GM18517 (cell line): ENCODE results near the gene SEMA3A.
"Not testable (repeated sequence)": the region's sequence is repeated elsewhere in the genome, so short reads cannot be mapped to it uniquely, and the experiment has no call there.

Source experiments
- ATAC-seq: cut with Tn5 transposase; IDR thresholded peaks from one replicate; pipeline ENCODE4 v1.9.1; 2021; ENCODE audit warnings: mild to moderate bottlenecking, moderate library complexity; ENCODE audit not compliant: unreplicated experiment

SEMA3A gene

GRCh38 chr7:84194484-84195271, at the start of gene SEMA3A:
Gene SEMA3A (minus strand): TSS chr7:84194789. CDS start chr7:84194586, 203 bp downstream.
- ATAC-seq, result no peak

GRCh38 chr7:84243037-84243436, 48.4 kb upstream of the SEMA3A start:
- not testable (repeated sequence) for ATAC-seq

- no peak for ATAC-seq
These were observed 44.0 kb upstream of the SEMA3A start for GRCh38 chr7:84238596-84238995.

GRCh38 chr7:84237533-84238173, 43.1 kb upstream of the SEMA3A start:
- no peak for ATAC-seq

- ATAC-seq, result no peak
These were observed 41.8 kb upstream of the SEMA3A start for GRCh38 chr7:84236398-84236797.

GRCh38 chr7:84232646-84233045, 38.1 kb upstream of the SEMA3A start:
- no peak for ATAC-seq

GRCh38 chr7:84231157-84231556, 36.6 kb upstream of the SEMA3A start:
- ATAC-seq, result no peak

GRCh38 chr7:84230491-84230890, 35.9 kb upstream of the SEMA3A start:
- no peak for ATAC-seq

- no peak for ATAC-seq
These were observed 33.9 kb upstream of the SEMA3A start for GRCh38 chr7:84228526-84228925.

- ATAC-seq, result no peak
These were observed 32.2 kb upstream of the SEMA3A start for GRCh38 chr7:84226759-84227158.

- ATAC-seq, result no peak
These were observed 29.9 kb upstream of the SEMA3A start for GRCh38 chr7:84224505-84224904.

- ATAC-seq, result no peak
These were observed 24.7 kb upstream of the SEMA3A start for GRCh38 chr7:84219310-84219709.

GRCh38 chr7:84218681-84219080, 24.1 kb upstream of the SEMA3A start:
- no peak for ATAC-seq

- no peak for ATAC-seq
These were observed 21.9 kb upstream of the SEMA3A start for GRCh38 chr7:84216472-84216871.

- ATAC-seq, result not testable (repeated sequence)
These were observed 20.2 kb upstream of the SEMA3A start for GRCh38 chr7:84214757-84215156.

- ATAC-seq, result no peak
These were observed 15.7 kb upstream of the SEMA3A start for GRCh38 chr7:84210301-84210700.

GRCh38 chr7:84209006-84209405, 14.4 kb upstream of the SEMA3A start:
- ATAC-seq, result no peak

- no peak for ATAC-seq
These were observed 13.0 kb upstream of the SEMA3A start for GRCh38 chr7:84207615-84208014.

- no peak for ATAC-seq
These were observed 12.4 kb upstream of the SEMA3A start for GRCh38 chr7:84207025-84207424.

- no peak for ATAC-seq
These were observed 10.1 kb upstream of the SEMA3A start for GRCh38 chr7:84204655-84205054.

GRCh38 chr7:84202855-84203254, 8.3 kb upstream of the SEMA3A start:
- no peak for ATAC-seq

- ATAC-seq, result no peak
These were observed 6.3 kb upstream of the SEMA3A start for GRCh38 chr7:84200859-84201258.
